Measurements from ENCODE around the gene MBP.

MBP gene

DNA sequence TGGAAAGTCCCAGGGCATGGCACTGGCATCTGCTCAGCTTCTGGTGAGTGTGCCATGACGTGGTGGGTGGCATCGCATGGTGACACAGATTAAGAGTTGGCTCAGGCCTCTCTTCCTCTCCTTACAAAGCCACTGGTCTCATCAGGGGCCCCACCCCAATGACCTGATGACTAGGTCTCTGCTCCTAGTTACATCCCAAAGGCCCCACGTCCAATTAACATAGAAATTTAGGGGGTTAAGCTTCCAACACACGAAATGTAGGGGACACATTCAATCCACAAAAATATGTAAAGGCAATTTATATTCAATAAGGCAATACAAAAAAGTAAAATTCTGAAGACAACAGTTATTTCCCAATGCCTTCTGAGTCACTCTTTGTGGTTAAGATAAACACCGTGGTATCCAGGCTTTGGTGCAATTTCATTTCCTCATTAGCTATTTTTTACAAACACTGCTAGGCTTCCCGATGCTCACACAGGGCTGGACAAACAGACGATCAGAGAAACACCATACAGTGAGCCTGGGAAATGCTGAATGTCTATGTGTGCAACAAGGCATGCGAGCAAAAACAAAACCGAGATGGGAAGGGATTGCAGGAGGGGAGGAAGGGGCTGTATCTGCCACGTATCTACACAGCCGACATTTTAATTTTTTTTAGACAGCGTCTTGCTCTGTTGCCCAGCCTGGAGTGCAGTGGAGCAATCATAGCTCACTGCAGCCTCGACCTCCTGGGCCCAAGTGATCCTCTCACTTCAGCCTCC is 67.2 kb downstream of the MBP start:
- DNase-seq: no peak

DNA sequence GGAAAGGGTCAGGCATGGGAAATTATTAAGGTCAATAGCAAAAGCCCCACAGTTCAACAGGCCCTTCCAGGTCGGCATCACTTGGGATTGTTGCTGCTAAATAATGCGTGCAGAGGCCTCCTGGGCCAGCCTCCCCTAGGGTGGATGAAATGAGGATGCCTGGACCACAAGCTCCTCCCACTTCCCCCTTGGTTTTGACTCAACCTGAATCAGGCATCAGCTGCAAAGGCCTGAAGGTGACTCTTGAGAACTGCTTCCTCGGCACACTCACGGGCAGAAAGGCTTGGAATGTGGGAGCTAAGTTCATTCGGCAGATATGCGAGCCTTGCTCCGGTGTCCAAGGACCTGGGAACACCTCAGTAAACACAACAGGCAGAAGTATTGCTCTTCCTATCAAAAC is 69.3 kb downstream of the MBP start:
- DNase-seq: peak; percentile 69

DNA sequence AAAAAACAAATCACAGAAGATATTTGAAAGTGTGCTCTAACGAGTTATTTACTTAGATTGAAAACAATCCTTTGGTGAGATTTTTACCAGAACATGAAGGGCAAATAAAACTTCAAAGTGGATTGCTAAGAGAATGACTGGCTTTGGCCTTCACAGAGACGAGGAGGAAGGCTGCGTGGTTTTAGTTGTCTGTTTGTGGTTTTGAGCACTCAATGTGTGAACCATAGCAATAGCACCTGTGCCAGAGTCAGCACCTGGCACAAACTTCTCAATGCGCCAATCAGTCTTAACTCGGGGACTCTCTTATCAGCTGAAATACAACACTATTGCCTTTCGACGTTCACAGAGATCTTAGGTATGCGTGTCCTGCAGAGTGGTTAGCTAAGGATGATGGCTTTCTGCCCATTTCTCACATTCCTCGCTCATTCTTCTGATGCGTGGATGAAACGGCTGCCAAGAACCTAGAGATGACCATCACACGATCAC is 70.0 kb downstream of the MBP start:
- DNase-seq: no peak

DNA sequence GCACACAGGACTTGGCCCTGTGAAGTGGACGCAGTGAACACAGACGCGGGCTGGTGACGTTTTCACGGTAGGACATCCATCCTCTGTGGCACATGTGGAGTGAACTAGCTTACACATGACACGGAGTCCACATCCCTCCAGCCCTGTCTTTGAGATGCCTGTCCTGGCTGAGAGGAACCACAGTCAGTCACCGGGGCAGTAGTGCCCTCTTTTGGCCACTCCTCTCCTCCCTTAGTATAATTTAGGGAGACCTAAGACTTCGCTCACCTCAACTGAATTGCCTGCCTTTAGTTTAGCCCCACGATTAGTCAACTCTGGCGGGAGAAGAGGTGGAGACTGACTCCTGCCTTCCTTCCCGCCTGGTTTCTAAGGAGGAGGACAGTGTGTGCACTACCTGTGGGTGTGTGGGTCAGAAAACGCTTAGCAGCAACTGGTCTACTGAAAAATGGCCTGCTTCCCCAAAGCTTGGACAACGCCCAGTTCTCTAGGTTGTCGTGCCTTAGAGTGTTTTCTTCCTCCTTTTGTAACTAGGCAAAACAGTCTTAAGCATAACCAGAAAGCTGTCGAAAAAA is 70.6 kb downstream of the MBP start:
- DNase-seq: no peak

DNA sequence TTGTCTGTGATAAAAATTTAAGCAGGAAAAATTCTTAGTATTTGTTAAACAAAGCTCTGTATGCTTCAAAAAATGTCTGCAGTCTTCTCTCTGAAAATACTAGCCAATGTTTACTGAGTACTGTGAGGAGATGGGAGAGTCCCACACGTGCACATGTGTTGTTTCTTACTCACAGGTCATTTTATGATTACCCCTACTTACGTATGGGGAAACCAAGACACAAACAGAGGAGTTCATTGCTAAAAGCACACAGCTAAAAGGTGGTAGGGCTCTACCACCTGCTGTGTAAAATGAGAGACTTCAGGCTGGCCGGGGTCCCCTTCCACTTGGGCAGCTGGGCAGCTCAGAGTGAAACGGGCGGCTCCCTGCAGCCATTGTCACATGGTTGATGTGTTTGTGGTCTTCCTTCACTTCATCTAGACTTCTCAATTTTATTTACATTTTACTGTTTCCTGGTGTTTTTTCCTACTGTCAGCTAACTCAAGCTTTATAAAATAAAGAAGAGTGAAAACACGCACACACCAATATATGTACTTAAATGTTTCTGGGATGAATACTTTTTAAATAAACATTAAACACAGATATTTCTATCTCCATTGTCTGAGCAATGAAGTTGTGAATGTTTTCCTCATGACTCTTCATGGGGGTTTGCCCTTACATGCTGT is 71.2 kb downstream of the MBP start:
- DNase-seq: no peak

DNA sequence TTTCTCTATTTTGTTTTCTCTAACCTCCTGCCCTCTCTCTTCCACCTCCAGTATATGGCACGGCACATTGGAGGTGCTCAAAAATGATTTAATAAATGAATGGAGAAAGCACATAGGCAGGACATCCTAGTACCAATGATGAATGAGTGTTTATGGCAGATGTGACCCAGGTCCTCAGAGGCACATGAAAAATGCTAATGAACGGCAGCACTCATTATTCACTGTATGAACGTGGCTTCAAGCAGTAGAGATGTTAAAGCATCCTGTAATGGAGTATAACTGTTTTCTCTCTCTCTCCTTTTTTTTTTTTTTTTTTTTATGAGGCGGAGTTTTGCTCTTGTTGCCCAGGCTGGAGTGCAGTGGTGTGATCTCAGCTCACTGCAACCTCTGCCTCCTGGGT is 72.4 kb downstream of the MBP start:
- no peak for DNase-seq

DNA sequence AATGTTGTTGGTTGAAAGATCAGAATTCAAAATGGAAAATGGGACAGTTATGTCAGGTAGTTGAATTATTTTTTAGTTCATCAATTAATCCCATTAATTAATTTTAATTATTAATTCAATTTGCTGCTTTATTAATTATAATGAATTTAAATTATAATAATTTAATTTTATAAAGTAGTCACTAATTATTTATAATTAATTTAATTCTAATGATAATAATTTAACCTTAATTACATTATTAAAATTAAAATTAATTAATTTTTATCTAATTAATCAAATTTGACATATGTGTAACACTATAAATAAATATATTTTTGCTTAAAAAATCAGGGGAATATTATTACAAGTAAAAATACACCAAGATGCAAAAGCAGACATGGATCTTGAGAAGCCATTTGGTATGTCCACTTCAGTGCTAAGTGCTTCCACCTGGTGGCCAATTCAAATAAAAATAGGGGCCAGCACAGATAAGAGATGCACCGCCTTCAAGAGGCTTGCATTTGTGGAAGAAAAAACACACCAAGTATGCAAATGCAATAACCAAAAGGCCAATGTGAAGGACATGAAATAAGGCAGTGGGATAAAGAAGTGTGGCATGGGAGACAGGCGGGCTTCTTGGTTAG is 73.2 kb downstream of the MBP start:
- DNase-seq: no peak

DNA sequence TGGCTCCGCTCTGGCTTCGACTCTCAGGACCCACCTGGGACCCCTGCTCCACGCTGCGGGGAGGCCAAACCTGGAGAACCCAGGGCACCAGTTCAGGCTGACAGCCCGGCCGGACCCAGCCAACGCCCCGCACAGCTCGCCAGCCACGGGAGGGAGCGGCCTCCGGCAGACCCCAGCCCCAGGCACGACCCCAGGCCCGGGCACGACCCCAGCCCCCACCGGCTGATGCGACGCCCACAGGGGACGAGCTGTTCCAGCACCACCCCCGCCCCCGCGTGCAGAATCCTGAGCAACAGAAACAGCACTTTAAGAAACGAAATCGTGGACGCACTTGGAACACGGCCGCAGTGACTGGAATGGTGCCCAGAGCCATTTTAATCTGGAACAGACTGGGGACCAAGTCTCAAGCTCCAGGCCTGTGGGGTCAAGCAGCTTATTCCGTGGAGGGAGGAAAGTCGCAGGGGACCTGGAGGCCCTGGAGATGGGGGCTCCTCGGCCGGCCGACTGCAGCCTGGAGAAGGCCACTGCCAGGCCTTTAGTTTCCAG is 74.2 kb downstream of the MBP start:
- DNase-seq: no peak

DNA sequence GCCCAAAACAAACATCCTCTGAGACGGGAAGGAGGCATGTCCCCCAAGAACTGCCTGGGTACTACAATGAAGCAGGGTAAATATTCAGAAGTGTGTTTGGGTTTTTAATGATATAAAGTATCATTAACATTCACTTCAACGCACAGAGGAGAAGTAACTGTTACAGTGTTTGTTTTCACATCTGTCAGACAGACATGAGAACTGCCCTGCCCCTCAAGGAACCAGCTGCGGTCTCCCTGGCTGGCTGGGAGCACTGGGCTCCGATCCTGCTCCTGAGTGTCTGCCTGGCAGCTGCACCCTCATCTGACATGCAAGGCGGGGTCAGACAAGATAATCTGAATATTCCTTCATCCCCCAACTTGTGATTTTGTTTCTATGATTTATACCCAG is 75.6 kb downstream of the MBP start:
- no peak for DNase-seq

DNA sequence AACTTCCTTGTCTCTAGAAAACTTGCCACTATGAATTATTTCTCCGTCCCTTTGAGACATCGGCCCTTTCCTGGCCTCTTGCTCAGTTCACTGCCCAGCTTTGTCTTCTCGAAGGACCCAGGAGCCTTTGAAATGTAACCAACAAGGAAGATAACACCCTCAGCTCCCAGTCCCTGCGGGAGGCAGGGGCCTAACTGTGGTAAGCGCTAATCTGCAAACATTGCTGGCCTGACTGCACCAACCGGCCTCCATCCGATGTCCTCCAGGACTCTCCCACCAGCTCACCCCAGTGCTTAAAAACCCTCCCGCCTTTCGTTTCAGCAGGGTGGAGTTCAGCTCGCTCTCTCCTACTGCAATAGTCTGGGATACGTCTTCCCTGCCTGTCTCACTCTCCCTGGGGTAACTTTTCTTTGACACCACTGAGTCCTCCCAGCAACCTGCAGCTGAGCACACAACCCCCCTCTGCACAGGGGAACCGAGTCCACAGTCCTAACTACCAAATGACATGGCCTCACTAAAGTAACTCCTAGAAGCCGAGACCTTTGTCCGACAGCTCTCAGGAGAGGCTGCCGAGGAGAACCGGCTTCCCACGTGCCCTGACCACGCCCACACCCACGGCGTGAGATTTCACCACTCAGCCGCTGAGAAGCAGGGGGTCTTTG is 76.1 kb downstream of the MBP start:
- DNase-seq: no peak

DNA sequence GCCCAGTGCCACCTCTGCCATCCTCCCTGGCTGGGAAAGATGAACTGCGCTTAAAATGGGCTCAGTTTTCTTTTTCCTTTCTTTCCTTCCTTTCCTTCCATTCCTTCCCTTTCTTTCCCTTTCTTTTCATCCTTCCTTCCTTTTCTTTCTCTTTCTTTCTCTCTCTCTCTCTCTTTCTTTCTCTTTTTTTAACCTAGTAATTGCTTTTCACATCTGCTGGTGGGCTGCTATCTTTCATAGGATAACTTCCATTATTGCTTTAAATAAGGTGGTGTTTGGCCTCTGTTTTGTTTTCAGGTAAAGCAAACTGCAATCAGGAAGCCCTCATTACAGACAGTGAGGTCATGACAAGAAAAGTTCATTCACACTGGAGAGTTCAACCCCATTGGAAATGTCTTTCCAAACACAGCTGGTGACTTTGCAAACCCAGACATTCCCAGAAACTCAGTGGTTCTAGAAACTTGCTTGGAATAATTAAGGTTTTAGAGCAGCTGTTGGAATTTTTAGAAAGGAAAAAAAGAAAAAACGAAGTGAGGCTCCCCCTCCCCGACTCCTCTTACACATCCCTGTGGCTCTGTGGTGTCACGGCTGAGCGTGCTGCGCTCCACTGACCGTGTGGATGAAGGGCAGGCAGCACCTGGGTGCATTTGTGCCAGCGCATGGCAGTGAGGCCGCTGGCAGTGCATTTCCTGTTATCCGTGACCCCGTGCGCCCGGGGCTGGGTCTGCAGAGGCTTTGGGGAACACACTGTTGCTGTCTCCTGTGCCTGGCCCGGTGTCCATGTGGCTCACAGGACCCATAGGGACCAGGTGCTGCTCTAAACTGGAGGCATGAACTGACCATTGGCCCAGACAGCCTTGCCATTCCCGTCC is 76.9 kb downstream of the MBP start:
- no peak for DNase-seq

DNA sequence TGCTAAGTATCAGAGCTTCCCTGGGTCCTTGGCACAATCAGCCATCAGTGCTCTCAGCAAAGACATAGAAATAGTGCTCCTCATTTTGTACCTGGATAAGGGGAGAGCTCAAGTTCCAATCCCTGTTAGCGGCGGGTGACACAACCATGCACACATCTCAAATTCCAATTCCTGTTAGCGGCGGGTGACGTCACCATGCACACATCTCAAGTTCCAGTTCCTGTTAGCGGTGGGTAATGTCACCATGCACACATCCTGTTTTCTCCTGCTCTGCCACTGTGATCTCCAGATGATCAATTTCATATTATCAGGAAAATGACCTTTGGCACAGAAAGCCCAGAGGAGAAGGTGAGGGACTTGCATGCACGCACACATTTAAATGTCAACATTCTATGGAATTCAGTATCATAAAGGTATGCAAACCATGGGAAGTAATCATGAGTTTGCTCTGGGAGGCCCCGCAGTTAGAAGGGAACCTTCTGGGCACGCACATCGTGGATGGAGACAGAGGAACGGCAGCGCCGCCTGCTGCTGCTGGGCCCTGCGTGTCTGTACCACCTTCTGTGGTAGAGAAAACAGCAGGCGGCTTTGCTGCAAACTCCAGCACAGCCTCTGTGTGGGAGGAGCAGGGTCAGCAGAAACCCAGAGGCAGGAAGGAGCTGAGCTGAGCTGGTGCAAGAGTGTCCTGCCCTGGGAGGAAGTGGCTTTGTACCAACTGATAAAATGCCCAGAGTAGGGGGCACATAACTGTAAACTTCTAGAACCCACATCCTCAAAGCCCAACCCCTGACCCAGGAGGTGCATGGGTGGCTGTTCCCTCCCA is 77.8 kb downstream of the MBP start:
- DNase-seq: peak; percentile 71

DNA sequence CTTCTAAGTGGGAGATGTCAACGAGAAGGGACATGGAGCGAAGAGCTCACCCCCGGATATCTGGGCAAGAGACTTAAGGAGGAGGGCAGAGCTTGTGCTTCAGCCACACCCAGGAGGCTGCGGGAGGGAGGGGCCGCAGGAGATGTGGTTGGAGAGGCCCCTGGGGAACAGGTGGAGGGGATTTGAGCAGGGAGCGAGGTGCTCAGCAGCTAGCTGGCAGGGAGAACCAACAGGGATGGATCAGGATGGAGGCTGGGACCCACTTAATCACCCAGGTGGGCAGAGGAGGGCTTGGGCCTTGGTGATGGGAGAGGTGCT is 78.3 kb downstream of the MBP start:
- DNase-seq: no peak

DNA sequence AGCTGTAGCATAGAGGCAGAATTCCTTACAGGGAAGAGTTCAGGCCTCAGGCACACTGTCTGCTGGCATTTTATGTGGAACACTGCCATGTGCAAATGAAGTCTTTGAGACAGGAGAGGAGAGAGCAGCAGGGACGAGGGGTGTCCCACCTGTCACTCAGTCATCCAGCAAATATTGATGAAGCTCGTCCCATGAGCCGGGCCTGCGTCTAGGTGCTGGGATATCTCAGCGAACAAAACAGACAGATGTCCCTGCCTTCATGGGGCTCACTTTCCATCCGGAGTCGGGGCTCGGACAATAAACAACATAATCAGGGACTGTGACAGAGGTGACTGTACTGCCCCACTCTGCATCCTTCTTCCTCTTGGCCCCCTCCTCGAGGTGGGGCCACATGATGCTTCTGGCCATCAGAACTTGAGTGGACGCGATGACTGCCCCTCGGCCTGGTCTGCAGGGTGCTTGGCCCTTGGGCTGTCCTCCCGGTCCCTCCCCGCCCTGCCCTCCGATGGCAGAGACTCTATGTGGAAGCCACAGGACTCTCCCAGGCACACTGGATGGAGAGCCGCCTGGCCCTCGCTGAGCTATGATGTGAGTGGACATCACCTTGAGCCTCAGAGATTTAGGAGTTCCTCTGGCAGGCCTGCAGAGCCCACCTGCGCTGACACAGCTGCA is 78.8 kb downstream of the MBP start:
- no peak for DNase-seq

DNA sequence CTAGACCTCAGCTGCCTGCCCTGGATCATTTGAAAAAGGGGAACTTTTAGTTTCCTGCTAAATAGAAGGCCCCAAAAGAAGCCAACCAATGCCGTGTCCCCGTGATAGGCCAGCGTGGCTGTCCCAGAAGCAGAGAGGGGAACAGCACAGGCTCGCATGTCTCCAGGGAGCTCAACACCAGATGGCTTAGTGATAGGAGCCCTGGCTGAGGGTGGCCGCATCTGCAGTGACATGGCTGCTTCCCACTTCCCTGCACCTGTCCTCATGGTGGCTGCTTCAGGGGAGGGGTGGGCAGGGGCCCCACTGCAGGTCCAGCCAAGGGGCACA is 79.6 kb downstream of the MBP start:
- no peak for DNase-seq

DNA sequence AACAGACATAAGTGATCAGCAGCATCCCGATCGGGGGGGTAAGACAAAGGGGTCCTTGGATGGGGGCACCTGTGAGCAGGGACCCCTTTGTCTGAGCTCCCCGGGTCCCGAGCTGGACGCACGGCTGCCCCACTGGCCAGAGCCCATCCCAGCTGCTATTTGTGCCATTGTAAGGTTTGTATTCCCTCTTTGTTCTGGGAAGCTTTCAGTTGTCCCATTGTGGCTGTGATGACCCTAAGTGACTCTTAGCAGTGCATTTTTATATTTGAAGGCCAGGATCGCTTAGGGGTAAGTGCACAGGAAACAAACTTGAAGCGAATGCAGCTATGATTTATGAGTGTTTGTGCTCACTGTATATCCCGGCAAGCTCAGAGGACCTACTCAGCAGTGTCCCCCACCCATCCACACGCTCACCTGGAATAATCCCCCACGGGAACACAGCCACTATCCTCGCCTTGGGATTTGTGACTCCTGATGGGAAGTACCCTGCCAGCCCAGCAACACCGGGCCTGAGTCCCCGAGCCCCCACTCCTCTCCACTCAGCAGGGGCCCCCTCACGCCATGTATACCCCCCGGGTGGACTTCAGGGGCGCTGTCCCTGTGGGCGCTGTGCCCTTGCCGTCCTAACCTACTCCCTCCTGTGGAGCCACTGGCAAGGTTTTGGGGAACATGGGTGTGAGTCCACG is 80.1 kb downstream of the MBP start:
- no peak for DNase-seq

DNA sequence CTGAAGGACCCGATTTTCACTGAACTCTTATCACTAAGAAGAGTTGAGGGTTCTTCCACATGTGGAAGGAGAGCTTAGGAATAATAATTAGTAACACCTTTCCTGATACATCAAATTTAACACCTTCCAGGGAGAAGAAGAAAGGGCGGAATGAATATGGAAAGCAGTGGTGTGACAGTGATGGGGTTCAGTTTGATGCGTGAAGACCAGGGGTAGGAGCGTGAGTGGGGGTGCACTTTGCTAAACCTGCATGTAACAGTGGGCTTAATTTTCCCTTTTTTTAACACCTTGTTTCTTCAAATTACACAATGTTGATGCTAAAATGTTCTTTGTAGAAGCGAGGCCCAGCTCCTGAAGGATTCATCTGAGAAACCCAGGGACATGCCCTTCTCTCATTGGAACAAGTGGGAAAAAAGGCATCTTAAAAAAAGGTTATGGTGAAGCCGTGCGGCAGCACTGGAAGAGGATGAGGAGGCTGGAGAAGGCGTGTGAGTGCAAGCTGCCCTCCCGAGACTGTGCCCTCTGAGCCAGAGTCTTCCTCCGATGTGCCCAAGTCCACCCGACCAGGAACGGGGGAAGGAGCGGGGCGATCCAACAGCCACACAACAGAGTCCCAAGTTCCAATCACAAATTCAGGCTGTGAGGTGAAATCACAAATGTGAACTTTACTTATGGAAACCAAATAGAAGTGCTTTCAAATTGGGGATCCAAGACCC is 80.8 kb downstream of the MBP start:
- no peak for DNase-seq

DNA sequence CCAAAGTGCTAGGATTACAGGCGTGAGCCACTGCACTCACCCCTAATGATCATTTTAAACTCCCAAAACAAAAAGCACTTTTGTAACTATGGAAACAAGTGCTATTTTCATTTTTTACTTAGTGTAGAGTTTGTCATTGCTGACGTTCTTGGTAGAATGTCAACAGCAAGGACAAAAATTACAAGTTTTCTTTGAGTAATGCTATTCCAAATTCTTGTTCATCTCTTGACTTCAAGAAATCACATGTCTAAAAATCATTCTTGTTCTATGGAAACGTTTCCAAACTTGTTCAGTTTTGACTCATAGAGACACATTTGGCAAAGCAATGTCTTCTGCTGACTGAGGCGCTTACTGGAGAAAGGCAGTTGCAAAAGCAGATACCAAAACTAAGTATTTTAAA is 82.6 kb downstream of the MBP start:
- DNase-seq: no peak

DNA sequence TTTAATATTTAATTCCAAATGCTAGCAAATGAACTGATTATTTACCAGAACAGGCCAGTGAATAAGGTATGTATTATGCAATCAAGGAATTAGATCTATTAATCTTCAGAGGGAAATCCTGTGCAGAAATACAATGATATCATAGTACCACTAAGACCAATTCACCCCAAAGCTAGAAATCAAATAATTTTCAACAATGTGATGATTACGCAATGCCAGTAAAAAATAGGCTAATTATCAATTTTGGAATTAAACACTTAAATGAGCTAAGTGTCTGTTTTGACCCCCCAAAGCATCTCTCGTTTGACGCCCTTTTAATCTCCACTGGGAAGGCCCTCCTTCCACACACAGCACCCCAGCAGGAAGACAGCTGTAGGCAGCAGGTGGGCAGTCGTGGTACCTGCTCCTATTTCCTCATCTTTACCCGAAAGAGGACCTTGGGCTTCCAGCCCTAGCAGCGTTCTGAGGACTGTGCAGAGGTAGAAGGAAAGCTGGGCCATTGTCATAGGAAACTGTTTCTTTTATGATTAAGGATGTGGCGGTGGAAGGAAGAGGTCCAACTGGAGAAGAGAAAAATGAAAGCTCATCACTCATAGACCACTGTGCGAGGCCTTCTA is 84.7 kb downstream of the MBP start:
- DNase-seq: no peak
